Testis (tissue), 2 donors: ENCODE results near the gene CUX1.

Source experiments
- CTCF ChIP-seq, 3 experiments: fragments of 450-650 bp in 2 of 3; fragments of 200-600 bp in 1 of 3; sonication (generic) in 1 of 3; IDR thresholded peaks; one replicate each; pipeline ENCODE4 v1.5.1; 2016 to 2019; ENCODE audit warnings: antibody characterized with exemption in 3 of 3, mild to moderate bottlenecking in 2 of 3, moderate library complexity in 1 of 3
- POLR2A ChIP-seq: fragments of 450-650 bp; IDR thresholded peaks from one replicate; pipeline ENCODE4 v1.6.1; 2017; ENCODE audit warnings: antibody characterized with exemption, mild to moderate bottlenecking, moderate library complexity

GRCh38 chr7:101803203-101804087 lies 14.0 kb upstream of the CUX1 start:
- no peak for TF ChIP-seq POLR2A
- no peak for TF ChIP-seq CTCF (IDR thresholded peaks at IDR 0.05)
